ENCODE data around the gene FAM222A.

The FAM222A gene

DNA sequence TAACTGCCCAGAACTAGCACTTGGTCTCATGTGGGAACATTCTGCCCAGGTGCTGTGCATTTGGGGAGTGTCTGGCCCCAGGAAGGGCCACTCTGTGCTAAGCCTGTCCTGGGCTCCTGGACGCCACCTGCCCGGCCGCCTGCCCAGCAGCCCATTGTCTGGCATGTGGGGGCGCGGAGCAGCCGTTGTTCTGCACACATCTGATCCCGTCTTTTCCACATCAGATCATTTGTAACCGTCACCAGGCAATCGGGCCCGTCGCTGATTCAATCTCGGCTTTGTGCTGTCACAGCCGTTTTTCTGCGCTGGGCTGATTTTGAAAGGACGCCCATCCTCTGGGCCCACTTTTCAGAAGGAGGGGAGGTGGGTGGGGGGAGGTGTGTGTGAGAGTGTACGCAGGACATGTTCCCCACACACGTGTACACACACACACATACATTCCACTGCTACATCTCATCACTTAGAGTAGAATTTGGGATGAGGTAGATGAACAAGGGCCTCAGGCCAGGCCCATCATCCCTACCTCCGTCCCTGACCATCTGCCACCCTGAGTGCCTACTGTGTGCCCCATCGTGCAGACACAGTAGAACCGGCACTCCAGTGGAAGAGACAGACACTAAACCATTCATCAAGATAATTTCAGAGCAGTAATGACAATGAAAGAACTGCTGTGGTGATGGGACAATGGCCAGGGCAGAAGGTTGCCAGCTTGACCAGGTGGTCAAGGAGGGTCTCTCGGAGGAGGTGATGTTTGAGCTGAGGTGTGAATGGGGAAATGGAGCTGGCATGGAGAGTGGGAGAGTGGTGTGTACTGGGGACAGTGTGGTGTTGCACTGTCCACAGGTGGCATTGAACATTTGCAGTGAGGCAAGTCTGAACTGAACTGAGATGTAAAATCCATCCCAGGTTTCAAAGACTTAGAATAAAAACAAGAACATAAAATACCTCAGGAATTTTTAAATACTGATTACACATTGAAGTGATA, 19.0 kb downstream of the FAM222A start:
- TF ChIP-seq, protein P1, sequence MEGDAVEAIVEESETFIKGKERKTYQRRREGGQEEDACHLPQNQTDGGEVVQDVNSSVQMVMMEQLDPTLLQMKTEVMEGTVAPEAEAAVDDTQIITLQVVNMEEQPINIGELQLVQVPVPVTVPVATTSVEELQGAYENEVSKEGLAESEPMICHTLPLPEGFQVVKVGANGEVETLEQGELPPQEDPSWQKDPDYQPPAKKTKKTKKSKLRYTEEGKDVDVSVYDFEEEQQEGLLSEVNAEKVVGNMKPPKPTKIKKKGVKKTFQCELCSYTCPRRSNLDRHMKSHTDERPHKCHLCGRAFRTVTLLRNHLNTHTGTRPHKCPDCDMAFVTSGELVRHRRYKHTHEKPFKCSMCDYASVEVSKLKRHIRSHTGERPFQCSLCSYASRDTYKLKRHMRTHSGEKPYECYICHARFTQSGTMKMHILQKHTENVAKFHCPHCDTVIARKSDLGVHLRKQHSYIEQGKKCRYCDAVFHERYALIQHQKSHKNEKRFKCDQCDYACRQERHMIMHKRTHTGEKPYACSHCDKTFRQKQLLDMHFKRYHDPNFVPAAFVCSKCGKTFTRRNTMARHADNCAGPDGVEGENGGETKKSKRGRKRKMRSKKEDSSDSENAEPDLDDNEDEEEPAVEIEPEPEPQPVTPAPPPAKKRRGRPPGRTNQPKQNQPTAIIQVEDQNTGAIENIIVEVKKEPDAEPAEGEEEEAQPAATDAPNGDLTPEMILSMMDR (conservative IDR thresholded peaks at IDR 0.05), result no peak
- peak overlapping the region; percentile 3; the same call in 1 of the 2 replicates for H3K27ac ChIP-seq

DNA sequence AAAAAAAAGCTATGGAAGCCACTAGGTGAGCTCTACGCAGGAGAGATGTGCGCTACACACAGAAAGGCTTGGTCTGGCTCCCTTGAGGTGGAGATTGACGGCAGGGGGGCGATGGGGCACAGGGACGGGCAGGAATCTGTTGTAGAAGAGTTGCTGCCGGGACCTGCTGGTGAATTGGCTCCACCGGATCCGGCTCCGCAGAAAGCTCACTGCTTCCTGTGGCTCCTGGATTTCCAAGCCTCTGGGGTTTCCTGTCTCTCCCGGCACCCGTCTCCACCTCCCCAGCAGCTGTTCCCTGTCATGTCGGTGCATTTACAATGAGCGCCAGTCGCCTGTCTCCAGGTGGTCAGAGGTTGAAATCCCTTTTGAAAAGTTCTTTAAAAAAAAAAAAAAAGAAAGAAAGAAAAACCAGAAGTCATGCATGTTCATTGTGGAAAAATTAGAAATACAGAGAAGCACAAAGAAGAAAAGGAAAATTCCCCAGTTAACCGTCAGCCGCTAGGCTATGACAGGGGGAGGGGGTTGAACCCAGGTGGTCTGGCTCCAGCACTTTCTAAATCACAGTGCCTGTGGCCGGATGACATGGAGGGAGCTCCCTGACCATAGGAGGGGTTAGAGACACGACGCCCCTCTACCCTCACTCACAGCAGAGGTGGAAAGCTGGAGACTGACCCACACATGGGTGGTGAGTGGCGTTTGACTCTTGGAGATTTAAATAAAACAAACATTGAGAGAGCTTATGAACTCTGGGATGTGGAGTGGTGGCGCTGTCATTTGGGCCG, 20.8 kb downstream of the FAM222A start:
- TF ChIP-seq, protein P1 (conservative IDR thresholded peaks at IDR 0.05), result no peak
- H3K27ac ChIP-seq, result peak overlapping the region; percentile 16; the same call in 1 of the 2 replicates

DNA sequence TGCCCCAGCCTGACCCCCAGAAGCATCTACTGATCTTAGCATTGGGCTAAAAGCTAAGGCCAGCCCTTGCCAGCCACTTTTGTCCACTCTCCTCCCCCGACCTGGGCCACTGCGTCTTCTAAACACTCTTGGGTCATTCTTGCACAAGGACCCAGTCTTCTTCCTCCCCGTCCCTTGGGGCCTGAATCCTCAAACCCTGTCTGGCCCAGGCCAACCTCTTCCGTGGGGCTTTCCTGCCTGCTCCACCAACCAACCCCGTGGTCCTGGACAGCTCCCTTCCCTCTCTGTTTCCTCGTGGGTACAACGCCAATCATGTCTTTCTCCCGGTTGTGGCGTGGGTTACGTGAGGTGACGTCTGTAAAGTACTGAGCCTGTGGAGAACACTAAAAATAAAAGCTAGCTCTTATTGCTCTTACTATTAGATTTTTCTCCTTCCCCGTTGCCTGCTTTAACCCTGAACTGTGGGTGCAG, 21.5 kb downstream of the FAM222A start:
- peak overlapping the region; percentile 95; the same call in 1 of the 2 replicates for H3K27ac ChIP-seq
- TF ChIP-seq, protein P1 (conservative IDR thresholded peaks at IDR 0.05), result no peak

DNA sequence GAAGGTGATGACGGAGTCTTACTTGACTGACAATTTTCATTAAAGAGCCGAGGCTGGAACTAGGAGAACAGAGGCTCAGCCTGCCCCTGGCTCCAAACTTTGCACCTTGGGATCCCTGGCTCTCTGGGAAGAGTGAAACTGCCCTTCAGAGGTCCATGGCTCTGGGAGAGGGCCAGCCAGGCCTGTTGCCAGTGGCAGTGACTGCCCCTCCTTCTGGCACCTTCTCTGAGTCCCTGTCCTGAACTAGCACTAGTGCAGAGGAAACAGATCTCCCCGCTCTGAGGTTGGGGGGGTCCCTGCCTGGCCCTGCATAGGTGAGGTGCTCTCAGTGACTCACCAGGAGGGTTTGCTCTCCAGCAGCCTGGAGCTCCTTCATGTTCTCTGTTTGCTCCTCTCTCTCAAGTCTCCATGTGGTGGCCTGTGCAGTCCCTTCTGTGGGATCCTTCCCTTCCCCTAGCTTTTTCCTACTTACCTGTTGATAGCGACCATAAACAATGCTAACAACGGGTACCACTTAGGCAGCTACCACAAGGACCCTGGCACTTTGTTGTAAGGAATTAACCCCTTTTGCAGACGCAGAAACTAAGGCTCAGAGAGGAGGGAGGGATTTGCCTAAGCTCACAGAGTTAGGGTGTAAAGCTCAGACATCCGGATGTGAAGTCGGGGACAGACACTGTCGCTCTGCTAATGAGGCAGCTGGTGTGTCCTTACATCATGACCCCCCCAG, 22.4 kb downstream of the FAM222A start:
- peak overlapping the region; percentile 95 for H3K27ac ChIP-seq
- TF ChIP-seq, protein P1 (conservative IDR thresholded peaks at IDR 0.05), result no peak

DNA sequence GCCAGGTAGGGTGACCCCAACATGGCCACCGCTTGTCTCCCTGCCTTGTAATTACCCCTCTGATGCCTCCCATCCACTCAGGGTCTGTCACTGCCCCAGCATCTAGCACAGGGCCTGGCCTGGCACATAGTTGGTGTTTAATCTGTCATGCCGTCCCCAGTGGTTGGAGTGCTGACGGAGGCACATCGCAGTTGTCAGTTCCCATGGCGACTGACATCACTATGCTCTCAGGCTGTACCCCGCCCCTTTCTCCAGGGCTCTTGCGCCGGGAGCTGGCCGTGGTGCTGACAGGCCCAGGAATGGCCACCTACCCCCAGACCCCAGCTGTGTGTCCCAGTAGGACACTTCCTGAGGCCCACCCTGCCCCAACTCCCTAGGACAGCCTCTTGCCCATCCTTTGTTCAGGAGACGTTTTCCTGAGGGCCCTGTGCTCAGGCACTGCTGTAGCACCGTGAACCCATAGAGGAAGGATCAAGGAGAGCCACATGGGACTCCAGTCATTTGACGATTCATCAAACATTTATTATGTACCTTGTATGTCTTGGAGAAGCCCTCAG, 23.0 kb downstream of the FAM222A start:
- peak overlapping the region; percentile 95 for H3K27ac ChIP-seq
- TF ChIP-seq, protein P1 (conservative IDR thresholded peaks at IDR 0.05), result no peak

DNA sequence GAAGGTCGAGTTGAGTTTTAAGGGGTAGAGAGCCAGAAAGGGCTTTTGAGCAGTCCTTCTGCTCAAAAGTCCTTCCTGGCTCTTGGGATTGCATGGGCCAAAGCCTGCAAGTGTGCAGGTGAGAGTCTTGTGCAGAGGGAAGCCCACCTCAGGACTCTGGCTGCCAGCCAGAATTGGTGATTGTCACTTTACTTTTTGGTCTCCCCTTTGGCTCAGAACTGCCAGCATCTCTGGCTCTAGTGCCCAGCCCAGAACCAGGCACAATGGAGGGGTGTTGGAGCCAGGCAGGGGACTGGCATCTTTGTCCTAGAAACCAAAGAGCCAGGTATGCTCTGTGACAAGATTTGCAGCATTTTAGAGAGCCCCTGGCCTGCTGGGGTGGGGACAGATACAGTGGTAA, 23.5 kb downstream of the FAM222A start:
- H3K27ac ChIP-seq, result peak overlapping the region; percentile 95
- TF ChIP-seq, protein P1 (conservative IDR thresholded peaks at IDR 0.05), result no peak
